ENCODE data around the gene FCGBP. TPM values are rescaled to one million over a fixed set of nuclear protein-coding genes. Genes with fewer than 3 reads are reported as not detected.

The FCGBP gene
- total and polyA plus RNA-seq, 2 of the 4 experiments (the other 2 are of a cell fraction) = under 0.01 to 0.03 TPM

GRCh38 chr19:39924952-39925351 is 9.5 kb downstream of the FCGBP start:
- no peak overlapping the region for H4K5ac ChIP-seq (ENCODE audit: low read depth, low read length)
- dilution Hi-C loops (cut with HindIII; ENCODE audit: low sequenced_read_pairs, unreplicated experiment) (no loop called here), in situ Hi-C loops (cut with MboI; ENCODE audit: low sequenced_read_pairs) (no loop called here), intact Hi-C loops (cut with micrococcal nuclease) (no loop called here)
- no peak overlapping the region for H2AK9ac ChIP-seq (replicated peaks; ENCODE audit: low read depth, low read length, poor library complexity)
- no CpG with 5 or more reads among the region's 5 CpGs for WGBS, 2 experiments (ENCODE audit: extremely low coverage in 2 of 2, insufficient read length in 1 of 2)
- no peak overlapping the region for H3K27ac ChIP-seq (ENCODE audit: insufficient read depth, low read length)
- no peak overlapping the region for H2AK5ac ChIP-seq (ENCODE audit: low read depth, low read length)
- no peak overlapping the region for H3K4me3 ChIP-seq (ENCODE audit: insufficient read depth, low read depth, low read length)
- no peak overlapping the region for H3K9ac ChIP-seq (ENCODE audit: low read depth, low read length)
- H2BK120ac ChIP-seq (ENCODE audit: low read depth, low read length) = no peak overlapping the region
- H3K18ac ChIP-seq (ENCODE audit: low read depth, low read length) = no peak overlapping the region
- no peaks in the 10 kb centered on the region for H3K79me1 ChIP-seq (ENCODE audit: low read depth in 1 of 2, low read length in 2 of 2)
- no peak overlapping the region for H2AFZ ChIP-seq (replicated peaks; ENCODE audit: low read length, poor library complexity)
- no peak overlapping the region for H4K8ac ChIP-seq (ENCODE audit: low read depth in 2 of 2, low read length in 2 of 2)
- H3K9me3 ChIP-seq (ENCODE audit: control insufficient read depth, insufficient read depth, low read length) = no peaks in the 10 kb centered on the region
- ChIA-PET POLR2A (ENCODE audit: unreplicated experiment) (no interaction called here), CTCF (interaction anchor here (0.7 kb wide), 1 partner anchor 37 kb away, joined by 3 read pairs; no protein-coding TSS in a partner anchor)
- no peaks in the 10 kb centered on the region for H3K9me1 ChIP-seq (ENCODE audit: insufficient read depth, low read length)
- H3K56ac ChIP-seq (ENCODE audit: extremely low read depth, insufficient read depth, low read length) = no peak overlapping the region
- no peak for DNase-seq
- no peak overlapping the region for H3K4ac ChIP-seq (ENCODE audit: low read depth, low read length)
- H3K27me3 ChIP-seq (ENCODE audit: control insufficient read depth, insufficient read depth, low read length) = no peaks in the 10 kb centered on the region
- no peak overlapping the region for H3K14ac ChIP-seq (replicated peaks; ENCODE audit: low read depth, low read length)
- H4K91ac ChIP-seq (ENCODE audit: insufficient read depth, low read depth, low read length) = no peak overlapping the region
- TF ChIP-seq RCOR1 (IDR thresholded peaks at IDR 0.05; ENCODE audit: insufficient replicate concordance, low read length) (no peak), MXI1 (IDR thresholded peaks at IDR 0.05; ENCODE audit: borderline replicate concordance, low read depth, low read length) (no peak), MAFK (IDR thresholded peaks at IDR 0.05; ENCODE audit: low read depth, low read length) (no peak), FOS (IDR thresholded peaks at IDR 0.05; ENCODE audit: low read depth, low read length) (no peak), RFX5 (IDR thresholded peaks at IDR 0.05; ENCODE audit: low read depth, low read length) (no peak), SMC3 (IDR thresholded peaks at IDR 0.05; ENCODE audit: low read depth, low read length) (no peak)
- BruUV-seq (replicated peaks) = no TSS peak
- no peaks in the 10 kb centered on the region for H4K20me1 ChIP-seq (ENCODE audit: insufficient read depth, low read length)
- H3K36me3 ChIP-seq (ENCODE audit: control insufficient read depth, insufficient read depth, low read length) = no peaks in the 10 kb centered on the region
- no peak overlapping the region for H3K4me2 ChIP-seq (ENCODE audit: low read depth, low read length)
- H2BK15ac ChIP-seq (ENCODE audit: low read depth, low read length) = no peak overlapping the region
- no peak for ATAC-seq (ENCODE audit: low read depth)
- H2BK20ac ChIP-seq (ENCODE audit: low read depth, low read length) = no peak overlapping the region
- H3K23ac ChIP-seq (ENCODE audit: low read depth, low read length) = no peak overlapping the region
- no peak overlapping the region for H2BK5ac ChIP-seq (ENCODE audit: low read depth, low read length, poor library complexity, severe bottlenecking)
- H3K4me1 ChIP-seq (ENCODE audit: control insufficient read depth, insufficient read depth, low read length) = no peaks in the 10 kb centered on the region

Measured in IMR-90 (cell line).